Posterior vena cava (tissue), 2 donors: ENCODE measurements around the gene SMR3B. TPM values are rescaled to one million over a fixed set of nuclear protein-coding genes. Genes with fewer than 3 reads are reported as not detected.

Experiments used
- DNase-seq: peaks from one replicate; pipeline ENCODE4 v3.0.0-alpha.2; 2020; ENCODE audit warnings: low spot score
- intact Hi-C, 2 donors: fragments of 100-400 bp; cut with DNase I; formaldehyde crosslinking; loops; one replicate each; pipeline versions ENCODE4 v1.14.1 to v1.14.2; 2022 to 2023
- total RNA-seq, 2 donors: library from RNA; stranded (reverse); fragmentation: NEBNext Ultra II Directional; extraction: Animal tissue kit (Norgen Biotek cat#: 25700); gene quantifications; one replicate each; pipeline ENCODE4 v1.2.1, GENCODE V29; 2021
- donor health status: DM: yes; HTN: yes; CAD: no.
- donor health status: DM: yes; HTN: yes; CAD: no.

SMR3B gene
- total RNA-seq, 2 donors from 2014 or later: not detected

- intact Hi-C loops: no loop called here
- DNase-seq: no peak
These were observed 54.3 kb downstream of the SMR3B start for GRCh38 chr4:70437197-70437596.

Other genes with a start within 250 kb of the SMR3B start
- not detected for gene PRR27, start 228.9 kb upstream of the SMR3B start, total RNA-seq
- gene ODAM, start 187.4 kb upstream of the SMR3B start, total RNA-seq: not detected
- not detected for gene FDCSP, start 157.0 kb upstream of the SMR3B start, total RNA-seq
- not detected for gene CSN3, start 140.5 kb upstream of the SMR3B start, total RNA-seq
- not detected for gene CABS1, start 48.1 kb upstream of the SMR3B start, total RNA-seq
- gene SMR3A, start 22.4 kb upstream of the SMR3B start, total RNA-seq: not detected
- not detected for gene OPRPN, start 14.8 kb downstream of the SMR3B start, total RNA-seq
- not detected for gene MUC7, start 89.1 kb downstream of the SMR3B start, total RNA-seq
- gene AMTN, start 135.4 kb downstream of the SMR3B start, total RNA-seq: not detected
- not detected for gene AMBN, start 209.1 kb downstream of the SMR3B start, total RNA-seq
- gene ENAM, start 245.6 kb downstream of the SMR3B start, total RNA-seq: under 1 TPM; 0.14 to 0.62 TPM